NCI-H446 (cell line): ENCODE data around the gene SIGLECL1.
"Not testable (repeated sequence)": the region's sequence is repeated elsewhere in the genome, so short reads cannot be mapped to it uniquely, and the experiment has no call there.

Experiments used
- DNase-seq, 2 experiments: peaks; one replicate each; lab custom pipeline; 2025; lab: John Stamatoyannopoulos, UW

The SIGLECL1 gene

GRCh38 chr19:51250786-51251467 lies at the start of gene SIGLECL1:
Gene SIGLECL1, plus strand, starts transcription at chr19:51251080. Its CDS starts 12,993 bp downstream, at chr19:51264073.
- DNase-seq, result no peak

- DNase-seq, result no peak
Observed at GRCh38 chr19:51201712-51202111, 49.2 kb upstream of the SIGLECL1 start.

GRCh38 chr19:51203916-51204315 lies 47.0 kb upstream of the SIGLECL1 start:
- DNase-seq, result no peak

GRCh38 chr19:51204321-51204720 lies 46.6 kb upstream of the SIGLECL1 start:
- no peak for DNase-seq

- DNase-seq, result no peak
Observed at GRCh38 chr19:51207747-51208146, 43.1 kb upstream of the SIGLECL1 start.

- DNase-seq, result no peak
Observed at GRCh38 chr19:51210191-51210784, 40.6 kb upstream of the SIGLECL1 start.

- not testable (repeated sequence) for DNase-seq
Observed at GRCh38 chr19:51210874-51211361, 40.0 kb upstream of the SIGLECL1 start.

- no peak for DNase-seq
Observed at GRCh38 chr19:51211833-51212232, 39.0 kb upstream of the SIGLECL1 start.

GRCh38 chr19:51219307-51219706 lies 31.6 kb upstream of the SIGLECL1 start:
- no peak for DNase-seq

GRCh38 chr19:51219971-51220370 lies 30.9 kb upstream of the SIGLECL1 start:
- DNase-seq, result no peak

GRCh38 chr19:51220996-51221395 lies 29.9 kb upstream of the SIGLECL1 start:
- no peak for DNase-seq

GRCh38 chr19:51224163-51224641 lies 26.7 kb upstream of the SIGLECL1 start:
- DNase-seq, result no peak

- DNase-seq, result not testable (repeated sequence)
Observed at GRCh38 chr19:51224898-51225393, 25.9 kb upstream of the SIGLECL1 start, which contains the start of gene CD33. Gene CD33, plus strand, starts transcription at chr19:51225080. Its CDS starts 39 bp downstream, at chr19:51225119.

GRCh38 chr19:51226067-51226466 lies 24.8 kb upstream of the SIGLECL1 start:
- DNase-seq, result no peak

- no peak for DNase-seq
Observed at GRCh38 chr19:51227326-51227725, 23.6 kb upstream of the SIGLECL1 start.

- no peak for DNase-seq
Observed at GRCh38 chr19:51227966-51228365, 22.9 kb upstream of the SIGLECL1 start.

- DNase-seq, result no peak
Observed at GRCh38 chr19:51240866-51241265, 10.0 kb upstream of the SIGLECL1 start.

GRCh38 chr19:51242881-51243630 lies 7.8 kb upstream of the SIGLECL1 start:
- no peak for DNase-seq

- no peak for DNase-seq
Observed at GRCh38 chr19:51246164-51246552, 4.7 kb upstream of the SIGLECL1 start.

- DNase-seq, result no peak
Observed at GRCh38 chr19:51247972-51248590, 2.8 kb upstream of the SIGLECL1 start.

GRCh38 chr19:51251468-51251820 lies 564 bp downstream of the SIGLECL1 start:
- no peak for DNase-seq
